Measurements from ENCODE around the gene P2RX5.

P2RX5 gene

DNA sequence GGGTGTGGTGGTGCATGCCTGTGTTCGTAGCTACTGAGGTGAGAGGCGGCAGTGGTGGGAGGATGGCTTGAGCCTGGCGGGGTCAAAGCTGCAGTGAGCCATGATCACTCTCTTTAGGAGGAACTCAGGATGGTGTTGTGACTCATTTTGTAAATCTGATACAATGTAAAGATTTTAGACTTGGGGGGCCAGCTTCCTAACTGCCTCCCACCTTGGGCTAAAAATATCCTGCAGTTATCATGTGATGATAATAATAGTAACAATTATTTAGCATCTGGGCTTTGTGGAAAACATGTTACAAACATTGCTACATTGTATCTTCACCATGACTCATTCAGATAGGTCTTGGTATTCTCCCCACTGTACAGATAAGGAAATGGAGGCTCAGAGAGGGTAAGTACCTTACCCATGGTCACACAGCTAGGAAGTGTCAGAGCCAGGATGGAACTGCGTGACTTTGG is 52.0 kb downstream of the P2RX5 start:
- no peaks in the 10 kb centered on the region for H3K27me3 ChIP-seq (replicated peaks; ENCODE audit: control insufficient read depth, insufficient read depth, low read length, poor library complexity, severe bottlenecking)
- no peaks in the 10 kb centered on the region for H3K4me1 ChIP-seq (ENCODE audit: control insufficient read depth, insufficient read depth, low read length, poor library complexity, severe bottlenecking)
- H3K4me3 ChIP-seq (ENCODE audit: insufficient read depth, low read depth, low read length, poor library complexity, severe bottlenecking) = no peak overlapping the region
- H3K9me3 ChIP-seq (ENCODE audit: control insufficient read depth, low read length) = no peaks in the 10 kb centered on the region
- no peaks in the 10 kb centered on the region for H3K36me3 ChIP-seq (ENCODE audit: control insufficient read depth, insufficient read depth, low read length)
- no peak for DNase-seq
- H3K27ac ChIP-seq (ENCODE audit: insufficient read depth, low read length, poor library complexity, severe bottlenecking) = no peak overlapping the region

DNA sequence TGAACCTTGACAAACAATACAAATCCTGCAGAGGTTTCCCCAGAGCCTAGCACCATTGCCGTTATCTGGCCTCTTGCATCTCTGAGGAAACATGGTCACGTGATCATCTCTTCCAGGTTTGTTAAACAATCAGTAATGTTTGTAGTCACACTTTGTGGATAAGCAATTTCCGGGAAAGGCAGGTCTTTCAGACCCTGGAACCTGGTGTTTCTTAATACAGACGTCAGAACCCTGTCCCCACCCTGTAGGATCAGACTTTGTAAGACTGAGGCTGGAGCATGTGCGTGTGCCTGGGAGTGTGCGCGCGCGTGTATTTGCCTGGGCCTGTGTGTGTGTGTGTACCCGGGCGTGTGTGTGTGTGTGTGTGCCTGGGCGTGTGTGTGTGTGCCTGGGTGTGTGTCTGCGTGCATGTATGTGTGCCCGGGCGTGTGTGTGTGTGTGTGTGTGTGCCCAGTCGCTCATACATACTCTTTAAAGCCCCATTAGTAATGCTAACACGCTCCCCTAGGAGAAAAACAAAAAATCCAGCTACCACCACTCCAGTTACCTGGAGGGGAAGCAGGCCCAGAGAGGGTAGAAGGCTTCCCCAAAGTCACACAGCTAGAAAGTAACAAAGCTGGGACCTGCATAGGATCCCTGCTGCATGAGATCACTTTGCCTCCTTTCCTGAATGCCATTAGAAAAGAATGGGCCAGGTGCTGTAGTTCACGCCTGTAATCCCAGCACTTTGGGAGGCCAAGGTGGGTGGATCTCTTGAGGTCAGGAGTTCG is 54.1 kb downstream of the P2RX5 start:
- H3K4me3 ChIP-seq (ENCODE audit: insufficient read depth, low read depth, low read length, poor library complexity, severe bottlenecking) = no peak overlapping the region
- no peaks in the 10 kb centered on the region for H3K36me3 ChIP-seq (ENCODE audit: control insufficient read depth, insufficient read depth, low read length)
- no peak overlapping the region for H3K27ac ChIP-seq (ENCODE audit: insufficient read depth, low read length, poor library complexity, severe bottlenecking)
- H3K27me3 ChIP-seq (replicated peaks; ENCODE audit: control insufficient read depth, insufficient read depth, low read length, poor library complexity, severe bottlenecking) = no peaks in the 10 kb centered on the region
- H3K4me1 ChIP-seq (ENCODE audit: control insufficient read depth, insufficient read depth, low read length, poor library complexity, severe bottlenecking) = no peaks in the 10 kb centered on the region
- H3K9me3 ChIP-seq (ENCODE audit: control insufficient read depth, low read length) = no peaks in the 10 kb centered on the region
- DNase-seq = no peak

DNA sequence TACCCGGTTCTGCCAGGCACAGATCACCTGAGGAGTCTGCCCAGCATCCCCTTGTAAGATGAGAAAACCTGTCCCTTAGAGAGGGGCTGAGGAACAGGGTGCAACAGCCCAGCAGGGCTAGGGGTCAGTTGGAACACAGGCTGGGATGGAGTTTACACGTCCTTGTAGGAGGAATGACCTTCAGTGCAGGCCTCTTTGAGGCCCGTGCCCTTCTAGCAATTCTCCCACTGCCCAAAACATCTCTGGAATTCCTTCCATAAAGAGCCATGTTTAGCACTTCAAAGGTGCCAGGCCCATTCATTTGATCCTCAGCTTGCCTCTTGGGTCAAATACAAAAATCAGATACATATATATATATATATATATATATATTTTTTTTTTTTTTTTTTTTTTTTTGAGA is 54.9 kb downstream of the P2RX5 start:
- DNase-seq = no peak
- Histone ChIP-seq H3K27ac (ENCODE audit: insufficient read depth, low read length, poor library complexity, severe bottlenecking) (no peak overlapping the region), H3K27me3 (replicated peaks; ENCODE audit: control insufficient read depth, insufficient read depth, low read length, poor library complexity, severe bottlenecking) (no peaks in the 10 kb centered on the region), H3K4me1 (ENCODE audit: control insufficient read depth, insufficient read depth, low read length, poor library complexity, severe bottlenecking) (peaks cover 3% of the 10 kb centered on the region), H3K4me3 (ENCODE audit: insufficient read depth, low read depth, low read length, poor library complexity, severe bottlenecking) (no peak overlapping the region), H3K36me3 (ENCODE audit: control insufficient read depth, insufficient read depth, low read length) (no peaks in the 10 kb centered on the region), H3K9me3 (ENCODE audit: control insufficient read depth, low read length) (no peaks in the 10 kb centered on the region)

DNA sequence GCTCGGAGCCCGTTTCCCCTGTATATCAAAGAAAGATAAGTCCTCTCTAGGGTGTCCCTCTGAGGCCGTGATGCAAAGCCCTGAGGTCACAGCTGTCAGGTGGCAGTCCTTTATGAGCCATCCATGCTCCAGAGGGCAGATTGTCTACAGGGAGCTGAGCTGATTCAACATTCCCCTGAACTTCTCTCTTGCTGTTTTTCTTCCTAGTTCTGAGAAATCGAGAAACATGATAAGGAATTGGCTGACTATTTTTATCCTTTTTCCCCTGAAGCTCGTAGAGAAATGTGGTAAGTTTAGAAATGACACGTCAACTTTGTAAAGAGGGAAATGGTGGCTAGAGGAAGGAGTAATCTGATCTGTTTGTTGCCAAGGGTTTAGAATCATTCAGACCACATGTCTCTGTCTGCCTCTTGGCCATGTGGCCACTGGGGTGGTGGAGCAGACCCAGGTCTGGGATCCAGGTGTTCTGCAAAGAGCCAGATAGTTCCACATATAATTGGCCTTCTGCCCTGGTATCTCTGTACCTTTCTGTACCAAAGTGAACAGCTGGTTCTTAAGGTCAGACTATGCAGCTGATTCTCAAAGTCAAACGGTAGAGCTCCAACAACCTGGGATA is 55.9 kb downstream of the P2RX5 start:
- Histone ChIP-seq H3K4me3 (ENCODE audit: insufficient read depth, low read depth, low read length, poor library complexity, severe bottlenecking) (no peak overlapping the region), H3K27ac (ENCODE audit: insufficient read depth, low read length, poor library complexity, severe bottlenecking) (no peak overlapping the region), H3K36me3 (ENCODE audit: control insufficient read depth, insufficient read depth, low read length) (no peaks in the 10 kb centered on the region), H3K9me3 (ENCODE audit: control insufficient read depth, low read length) (no peaks in the 10 kb centered on the region), H3K27me3 (replicated peaks; ENCODE audit: control insufficient read depth, insufficient read depth, low read length, poor library complexity, severe bottlenecking) (no peaks in the 10 kb centered on the region), H3K4me1 (ENCODE audit: control insufficient read depth, insufficient read depth, low read length, poor library complexity, severe bottlenecking) (peaks cover 10% of the 10 kb centered on the region)
- DNase-seq = no peak

DNA sequence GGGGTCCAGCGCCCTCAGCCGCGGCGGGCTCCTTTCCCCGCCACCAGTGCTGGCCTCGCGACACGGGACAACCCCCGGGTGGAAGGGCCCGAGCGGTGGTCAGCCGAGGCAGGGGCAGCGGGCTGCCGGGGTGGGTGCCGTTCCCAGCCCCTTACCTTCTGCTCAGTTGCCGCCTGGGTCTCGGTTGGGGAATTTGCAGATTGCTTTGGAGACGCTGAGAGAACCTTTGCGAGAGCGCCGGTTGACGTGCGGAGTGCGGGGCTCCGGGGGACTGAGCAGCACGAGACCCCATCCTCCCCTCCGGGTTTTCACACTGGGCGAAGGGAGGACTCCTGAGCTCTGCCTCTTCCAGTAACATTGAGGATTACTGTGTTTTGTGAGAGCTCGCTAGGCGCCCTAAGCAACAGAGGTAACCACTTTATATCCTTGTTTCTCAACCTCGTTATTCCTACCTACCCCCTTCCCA is 59.0 kb downstream of the P2RX5 start:
- Histone ChIP-seq H3K27ac (ENCODE audit: insufficient read depth, low read length, poor library complexity, severe bottlenecking) (peak overlapping the region; percentile 91), H3K27me3 (replicated peaks; ENCODE audit: control insufficient read depth, insufficient read depth, low read length, poor library complexity, severe bottlenecking) (no peaks in the 10 kb centered on the region), H3K9me3 (ENCODE audit: control insufficient read depth, low read length) (no peaks in the 10 kb centered on the region), H3K4me3 (ENCODE audit: insufficient read depth, low read depth, low read length, poor library complexity, severe bottlenecking) (peak overlapping the region; percentile 74), H3K36me3 (ENCODE audit: control insufficient read depth, insufficient read depth, low read length) (no peaks in the 10 kb centered on the region), H3K4me1 (ENCODE audit: control insufficient read depth, insufficient read depth, low read length, poor library complexity, severe bottlenecking) (peaks cover 10% of the 10 kb centered on the region)
- DNase-seq = no peak

DNA sequence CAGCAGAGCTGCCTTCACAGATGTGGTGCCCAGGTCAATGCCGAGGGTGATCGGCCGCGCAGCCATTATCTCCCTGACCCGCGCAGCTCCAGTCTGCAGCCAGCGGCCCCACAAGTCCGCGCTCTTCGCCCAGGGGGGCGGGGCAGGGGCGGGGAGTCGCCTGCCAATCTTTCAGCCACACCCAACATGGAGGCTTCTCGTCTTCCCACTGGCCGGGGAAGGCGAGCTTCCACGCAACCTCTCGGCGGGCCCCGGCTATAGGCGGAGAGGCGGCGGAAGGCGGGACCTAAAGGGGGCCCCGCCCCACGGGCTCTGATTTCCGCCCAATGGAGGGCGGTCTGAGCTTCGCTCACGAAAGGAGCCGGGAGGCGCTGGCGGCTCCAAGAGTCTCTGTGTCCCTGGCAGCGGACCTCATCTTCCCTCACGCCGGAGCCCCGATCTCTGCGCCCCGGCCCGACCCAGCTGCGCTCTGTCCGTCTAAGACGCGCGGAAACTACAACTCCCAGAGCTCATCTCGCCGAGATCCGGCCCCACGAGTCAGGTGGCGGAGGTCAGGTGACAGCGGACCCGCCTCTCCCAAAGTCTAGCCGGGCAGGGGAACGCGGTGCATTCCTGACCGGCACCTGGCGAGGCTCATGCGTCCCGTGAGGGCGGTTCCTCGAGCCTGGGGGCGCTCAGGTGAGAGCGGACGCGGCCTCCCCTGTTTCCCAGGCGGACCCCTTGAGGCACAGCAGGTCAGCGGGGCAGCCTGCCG is 59.6 kb downstream of the P2RX5 start, which contains the start of the genes CTNS and SHPK:
Gene CTNS, plus strand, starts transcription at position 607 of the 754 bp plus-strand sequence. CDS start 3,447 bp downstream, outside the sequence.
Gene SHPK, minus strand, starts transcription at position 97 of the 754 bp plus-strand sequence. Its CDS starts 31 bp downstream, at position 66.
- Histone ChIP-seq H3K36me3 (ENCODE audit: control insufficient read depth, insufficient read depth, low read length) (no peaks in the 10 kb centered on the region), H3K27me3 (replicated peaks; ENCODE audit: control insufficient read depth, insufficient read depth, low read length, poor library complexity, severe bottlenecking) (no peaks in the 10 kb centered on the region), H3K27ac (ENCODE audit: insufficient read depth, low read length, poor library complexity, severe bottlenecking) (peak within 1 kb of the TSS; percentile 91), H3K4me3 (ENCODE audit: insufficient read depth, low read depth, low read length, poor library complexity, severe bottlenecking) (peak within 1 kb of the TSS; percentile 74), H3K9me3 (ENCODE audit: control insufficient read depth, low read length) (no peaks in the 10 kb centered on the region), H3K4me1 (ENCODE audit: control insufficient read depth, insufficient read depth, low read length, poor library complexity, severe bottlenecking) (peaks cover 10% of the 10 kb centered on the region)
- peak; percentile 84 to 91 (median 91) for DNase-seq

DNA sequence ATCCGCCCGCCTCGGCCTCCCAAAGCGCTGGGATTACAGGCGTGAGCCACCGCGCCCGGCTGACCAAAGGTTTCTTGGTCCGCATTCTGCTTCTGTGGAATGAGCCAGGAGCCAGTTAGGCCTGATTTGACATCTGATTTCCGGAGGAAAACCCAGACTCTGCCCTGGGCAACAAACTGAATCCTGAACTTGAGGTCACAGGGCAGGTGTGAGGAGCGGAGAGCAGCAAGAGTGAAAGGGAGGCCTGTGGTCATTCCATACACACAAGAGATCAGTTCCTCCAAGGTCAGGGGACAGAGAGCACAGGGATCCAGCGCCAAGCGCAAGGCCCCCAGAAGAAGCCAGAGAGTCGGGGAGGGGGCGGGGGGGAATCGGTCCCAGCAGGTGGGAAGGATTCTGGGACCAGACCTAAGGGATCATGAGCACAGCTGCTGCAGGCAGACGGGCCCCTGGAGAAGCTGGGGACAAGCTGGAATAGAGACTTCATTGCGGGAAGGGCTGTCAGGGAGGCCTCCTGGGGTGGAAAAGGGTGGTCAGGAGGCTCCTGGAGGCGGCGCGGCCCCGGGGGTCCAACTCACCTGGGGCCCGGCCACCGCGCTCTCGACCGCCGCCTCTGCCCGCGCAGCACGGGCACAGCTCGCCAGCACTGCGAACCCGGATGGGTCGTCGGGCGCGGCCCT is 60.3 kb downstream of the P2RX5 start:
- H3K27ac ChIP-seq (ENCODE audit: insufficient read depth, low read length, poor library complexity, severe bottlenecking) = peak overlapping the region; percentile 91
- no peaks in the 10 kb centered on the region for H3K9me3 ChIP-seq (ENCODE audit: control insufficient read depth, low read length)
- no peak for DNase-seq
- peaks cover 10% of the 10 kb centered on the region for H3K4me1 ChIP-seq (ENCODE audit: control insufficient read depth, insufficient read depth, low read length, poor library complexity, severe bottlenecking)
- peak overlapping the region; percentile 74 for H3K4me3 ChIP-seq (ENCODE audit: insufficient read depth, low read depth, low read length, poor library complexity, severe bottlenecking)
- H3K27me3 ChIP-seq (replicated peaks; ENCODE audit: control insufficient read depth, insufficient read depth, low read length, poor library complexity, severe bottlenecking) = no peaks in the 10 kb centered on the region
- H3K36me3 ChIP-seq (ENCODE audit: control insufficient read depth, insufficient read depth, low read length) = no peaks in the 10 kb centered on the region

DNA sequence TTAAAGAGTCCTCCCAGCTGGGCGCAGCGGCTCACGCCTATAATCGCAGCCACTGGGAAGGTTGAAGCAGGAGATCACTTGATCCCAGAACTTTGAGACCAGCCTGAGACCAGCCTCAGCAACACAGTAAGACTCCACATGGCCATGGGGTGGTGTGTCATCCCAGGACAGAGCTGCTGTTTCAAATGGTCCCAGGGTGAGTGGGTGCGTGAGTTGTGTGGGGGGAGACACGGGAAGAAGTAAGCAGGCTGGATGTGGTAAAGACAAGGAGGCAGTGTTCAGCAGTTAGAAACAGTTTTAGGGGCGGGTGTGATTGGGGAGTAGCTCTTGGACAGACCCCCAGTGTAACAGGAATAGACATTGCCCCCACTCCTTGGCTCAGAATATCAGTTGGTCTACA is 63.7 kb downstream of the P2RX5 start:
- Histone ChIP-seq H3K4me1 (ENCODE audit: control insufficient read depth, insufficient read depth, low read length, poor library complexity, severe bottlenecking) (peaks cover 10% of the 10 kb centered on the region), H3K27me3 (replicated peaks; ENCODE audit: control insufficient read depth, insufficient read depth, low read length, poor library complexity, severe bottlenecking) (no peaks in the 10 kb centered on the region), H3K36me3 (ENCODE audit: control insufficient read depth, insufficient read depth, low read length) (peaks cover 11% of the 10 kb centered on the region), H3K27ac (ENCODE audit: insufficient read depth, low read length, poor library complexity, severe bottlenecking) (no peak overlapping the region), H3K9me3 (ENCODE audit: control insufficient read depth, low read length) (no peaks in the 10 kb centered on the region), H3K4me3 (ENCODE audit: insufficient read depth, low read depth, low read length, poor library complexity, severe bottlenecking) (no peak overlapping the region)
- no peak for DNase-seq

DNA sequence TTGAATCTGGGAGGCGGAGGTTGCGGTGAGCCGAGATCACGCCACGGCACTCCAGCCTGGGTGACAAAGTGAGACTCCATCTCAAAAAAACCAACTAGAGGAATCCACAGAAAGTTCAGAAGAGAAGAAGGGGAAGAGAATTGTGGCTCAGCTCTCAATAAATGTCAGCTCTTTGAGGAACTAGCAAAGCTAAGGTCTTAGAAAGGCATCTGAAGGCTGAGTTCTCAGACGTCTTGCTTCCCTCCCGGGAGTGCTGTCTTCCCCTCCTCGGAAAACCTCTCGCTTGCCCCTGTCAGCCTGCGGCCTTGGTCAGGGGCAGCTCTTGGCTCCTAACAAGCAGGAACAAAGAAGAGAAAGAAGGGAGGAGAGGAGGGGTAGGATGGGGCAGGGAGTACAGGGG is 65.2 kb downstream of the P2RX5 start:
- no peak for DNase-seq
- Histone ChIP-seq H3K9me3 (ENCODE audit: control insufficient read depth, low read length) (no peaks in the 10 kb centered on the region), H3K27ac (ENCODE audit: insufficient read depth, low read length, poor library complexity, severe bottlenecking) (no peak overlapping the region), H3K4me3 (ENCODE audit: insufficient read depth, low read depth, low read length, poor library complexity, severe bottlenecking) (no peak overlapping the region), H3K36me3 (ENCODE audit: control insufficient read depth, insufficient read depth, low read length) (peaks cover 11% of the 10 kb centered on the region), H3K4me1 (ENCODE audit: control insufficient read depth, insufficient read depth, low read length, poor library complexity, severe bottlenecking) (peaks cover 5% of the 10 kb centered on the region), H3K27me3 (replicated peaks; ENCODE audit: control insufficient read depth, insufficient read depth, low read length, poor library complexity, severe bottlenecking) (no peaks in the 10 kb centered on the region)
